Measurements from ENCODE around the gene IQGAP3. TPM values are rescaled to one million over a fixed set of nuclear protein-coding genes. Genes with fewer than 3 reads are reported as not detected.
A peak's percentile ranks its signal among the peaks of the same experiment; 100 is the strongest.

Gene IQGAP3
- total and polyA plus RNA-seq, 12 donors, result 0.07 to 3.8 (median 0.23) TPM

DNA sequence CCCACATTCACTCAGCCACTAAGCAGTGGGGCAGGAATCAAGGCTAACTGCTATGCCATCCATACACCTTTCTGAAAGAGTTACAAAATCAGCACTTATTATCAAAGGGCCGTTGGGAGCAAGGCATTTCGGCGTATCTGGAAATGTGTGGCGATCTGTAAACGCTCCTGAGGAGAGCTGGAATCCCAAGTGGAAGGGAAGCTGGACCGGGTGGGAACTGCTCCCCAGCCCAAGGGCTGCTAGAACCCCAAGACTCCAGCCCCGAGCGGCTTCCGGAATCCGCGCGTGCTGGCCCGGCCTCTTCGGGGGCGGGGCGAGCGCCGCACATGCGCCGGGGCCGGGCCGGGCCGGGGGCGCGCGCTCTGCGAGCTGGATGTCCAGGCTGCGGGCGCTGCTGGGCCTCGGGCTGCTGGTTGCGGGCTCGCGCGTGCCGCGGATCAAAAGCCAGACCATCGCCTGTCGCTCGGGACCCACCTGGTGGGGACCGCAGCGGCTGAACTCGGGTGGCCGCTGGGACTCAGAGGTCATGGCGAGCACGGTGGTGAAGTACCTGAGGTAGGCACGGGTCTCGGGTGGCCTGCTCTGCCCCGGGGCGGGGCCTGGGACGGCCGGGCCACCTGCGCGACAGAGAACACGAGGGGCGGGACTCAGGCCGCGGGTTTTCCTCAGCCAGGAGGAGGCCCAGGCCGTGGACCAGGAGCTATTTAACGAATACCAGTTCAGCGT lies 19.2 kb upstream of the IQGAP3 start, which contains the start of gene NAXE:
NAXE (plus strand) TSS at position 345 of the 726 bp plus-strand sequence; CDS start at position 374, 29 bp downstream.
- Histone ChIP-seq H3K4me1 (peaks cover 3 to 19% (median 13%) of the 10 kb centered on the region in 9 donors), H3K36me3 (peaks cover 0 to 41% (median 19%) of the 10 kb centered on the region in 9 donors), H3K9me3 (no peaks in the 10 kb centered on the region), H3K4me3 (peak within 1 kb of the TSS; percentile 59 to 97 (median 81)), H3K27me3 (no peaks in the 10 kb centered on the region), H3K27ac (peak within 1 kb of the TSS; percentile 74 to 92 (median 86))
- peak; percentile 94 to 97 (median 96) for ATAC-seq
- 0 to 1% methylated on average over 57 to 60 of the region's 60 CpGs for WGBS, 2 donors
- peak; percentile 69 to 73 for DNase-seq
- intact Hi-C loops (cut with DNase I), result loop anchor here in 5 of 10 donors (5.0 to 10.0 kb wide), 5 partner anchors 84 to 139 kb away; partner anchors contain the start of gene MEF2D (in 1 of the 5)
- TF ChIP-seq, protein P1, sequence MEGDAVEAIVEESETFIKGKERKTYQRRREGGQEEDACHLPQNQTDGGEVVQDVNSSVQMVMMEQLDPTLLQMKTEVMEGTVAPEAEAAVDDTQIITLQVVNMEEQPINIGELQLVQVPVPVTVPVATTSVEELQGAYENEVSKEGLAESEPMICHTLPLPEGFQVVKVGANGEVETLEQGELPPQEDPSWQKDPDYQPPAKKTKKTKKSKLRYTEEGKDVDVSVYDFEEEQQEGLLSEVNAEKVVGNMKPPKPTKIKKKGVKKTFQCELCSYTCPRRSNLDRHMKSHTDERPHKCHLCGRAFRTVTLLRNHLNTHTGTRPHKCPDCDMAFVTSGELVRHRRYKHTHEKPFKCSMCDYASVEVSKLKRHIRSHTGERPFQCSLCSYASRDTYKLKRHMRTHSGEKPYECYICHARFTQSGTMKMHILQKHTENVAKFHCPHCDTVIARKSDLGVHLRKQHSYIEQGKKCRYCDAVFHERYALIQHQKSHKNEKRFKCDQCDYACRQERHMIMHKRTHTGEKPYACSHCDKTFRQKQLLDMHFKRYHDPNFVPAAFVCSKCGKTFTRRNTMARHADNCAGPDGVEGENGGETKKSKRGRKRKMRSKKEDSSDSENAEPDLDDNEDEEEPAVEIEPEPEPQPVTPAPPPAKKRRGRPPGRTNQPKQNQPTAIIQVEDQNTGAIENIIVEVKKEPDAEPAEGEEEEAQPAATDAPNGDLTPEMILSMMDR (IDR thresholded peaks at IDR 0.05), result no peak

DNA sequence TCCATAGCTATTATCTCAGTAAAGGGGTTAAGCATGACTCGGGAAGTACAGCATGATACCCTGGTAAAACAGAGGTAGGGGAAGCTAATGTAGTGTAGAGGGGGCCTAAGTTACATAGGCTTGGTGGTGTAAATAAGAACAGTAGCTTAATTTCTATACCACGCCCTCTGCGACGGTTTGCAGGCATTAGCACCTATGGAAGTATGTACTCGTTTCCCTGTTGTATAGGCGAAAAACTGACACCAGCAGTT lies 18.7 kb upstream of the IQGAP3 start:
- H3K36me3 ChIP-seq, result peaks cover 0 to 36% (median 19%) of the 10 kb centered on the region in 9 donors
- H3K4me3 ChIP-seq, result peak overlapping the region; percentile 59 to 97 (median 81)
- no peaks in the 10 kb centered on the region for H3K27me3 ChIP-seq
- ATAC-seq (peak in 1 of 8 donors; percentile 9), DNase-seq (no peak)
- 27 to 32% methylated on average over 6 of the region's 6 CpGs for WGBS, 2 donors
- TF ChIP-seq, protein P1 (IDR thresholded peaks at IDR 0.05), result no peak
- no peaks in the 10 kb centered on the region for H3K9me3 ChIP-seq
- H3K4me1 ChIP-seq, result peaks cover 3 to 19% (median 13%) of the 10 kb centered on the region in 9 donors
- H3K27ac ChIP-seq, result peak overlapping the region; percentile 74 to 92 (median 86)
- intact Hi-C loops (cut with DNase I), result loop anchor here in 5 of 10 donors (5.0 to 10.0 kb wide), 5 partner anchors 84 to 139 kb away; partner anchors contain the start of gene MEF2D (in 1 of the 5)

DNA sequence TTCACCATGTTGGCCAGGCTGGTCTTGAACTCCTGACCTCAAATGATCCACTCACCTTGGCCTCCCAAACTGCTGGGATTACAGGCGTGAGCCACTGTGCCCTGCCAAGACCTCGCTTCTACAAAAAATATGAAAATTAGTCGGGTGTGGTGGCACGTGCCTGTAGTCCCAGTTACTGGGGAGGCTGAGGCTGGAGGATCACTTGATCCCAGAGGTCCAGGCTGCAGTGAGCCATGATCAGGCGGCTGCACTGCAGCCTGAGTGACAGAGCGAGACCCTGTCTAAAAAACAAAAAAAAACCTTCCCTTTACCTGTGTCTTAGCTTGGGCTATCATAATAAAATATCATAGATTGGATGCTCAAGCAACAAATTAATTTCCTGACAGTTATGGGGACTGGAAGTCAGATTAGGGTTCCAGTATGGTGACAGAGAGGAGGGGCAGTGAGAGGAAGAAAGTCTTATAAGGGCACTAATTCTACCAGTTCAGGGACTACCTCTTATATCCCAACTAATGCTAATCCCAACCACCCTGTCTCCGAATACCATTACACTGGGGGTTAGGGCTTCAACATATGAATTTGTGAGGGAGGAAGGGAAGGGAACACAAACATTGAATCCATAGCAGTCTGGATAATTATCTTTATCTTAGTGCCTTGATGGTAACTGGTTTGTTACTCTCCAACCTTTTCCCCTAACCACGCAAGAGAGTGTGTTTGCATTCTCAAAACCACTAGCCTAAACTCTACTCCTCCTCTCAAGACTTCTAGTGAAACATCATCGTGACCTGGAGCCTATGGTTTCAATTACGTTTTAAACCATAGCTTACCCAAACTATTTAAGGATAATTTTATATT lies 18.2 kb upstream of the IQGAP3 start:
- intact Hi-C loops (cut with DNase I), result loop anchor here in 5 of 10 donors (5.0 to 10.0 kb wide), 5 partner anchors 83 to 138 kb away; partner anchors contain the start of gene MEF2D (in 1 of the 5)
- 88 to 90% methylated on average over 10 of the region's 10 CpGs for WGBS, 2 donors

More for the DNA sequence above, 18.2 kb upstream of the IQGAP3 start:
- Histone ChIP-seq H3K4me1 (peaks cover 3 to 19% (median 13%) of the 10 kb centered on the region in 9 donors), H3K9me3 (no peaks in the 10 kb centered on the region), H3K4me3 (peak overlapping the region in 6 of 10 donors; percentile 78 to 97 (median 88)), H3K36me3 (peaks cover 0 to 31% (median 16%) of the 10 kb centered on the region in 9 donors), H3K27ac (peak overlapping the region in 8 of 10 donors; percentile 78 to 92 (median 87)), H3K27me3 (no peaks in the 10 kb centered on the region)
- ATAC-seq (no peak), DNase-seq (no peak)
- TF ChIP-seq, protein P1 (IDR thresholded peaks at IDR 0.05), result no peak
